PC-3 (cell line): Measurements from ENCODE around the gene PRR12. TPM values are rescaled to one million over a fixed set of nuclear protein-coding genes. Genes with fewer than 3 reads are reported as not detected.

ENCODE experiments used
- ATAC-seq: fragments of 200-7000 bp; cut with Tn5 transposase; 2 replicates; pipeline ENCODE4 v1.9.1; 2020; ENCODE audit warnings: mild to moderate bottlenecking, moderate library complexity
- BruUV-seq: library from RNA; stranded (reverse); fragments of 400-500 nt; replicated peaks from 2 replicates; lab custom pipeline; 2021; lab: Mats Ljungman, UMichigan
- CTCF ChIA-PET: fragments of 300-600 bp; sonication (Branson Sonifier 250); formaldehyde crosslinking; loops from one replicate; lab custom pipeline; 2022; ENCODE audit warnings: antibody characterized with exemption; lab: Charles Lee
- POLR2A ChIA-PET: fragments of 300-600 bp; sonication (Branson Sonifier 250); formaldehyde crosslinking; loops from one replicate; lab custom pipeline; 2022; ENCODE audit warnings: antibody characterized with exemption; ENCODE audit not compliant: unreplicated experiment; lab: Charles Lee
- DNase-seq: peaks from one replicate; pipeline ENCODE4 v3.0.0-alpha.2; 2015
- H2AFZ ChIP-seq: fragments of 300-600 bp; sonication (generic); 2 replicates; pipeline ENCODE4 v1.6.0; 2016; ENCODE audit warnings: antibody characterized with exemption, low read length
- H3F3A ChIP-seq: fragments of 300-600 bp; sonication (generic); one replicate; pipeline ENCODE4 v1.6.0; 2017; ENCODE audit warnings: antibody characterized with exemption, low read length, control low read depth, mild to moderate bottlenecking; ENCODE audit not compliant: unreplicated experiment
- H3K27ac ChIP-seq: fragments of 300-600 bp; sonication (generic); 2 replicates; pipeline ENCODE4 v1.5.1; 2016; ENCODE audit warnings: mild to moderate bottlenecking, low read length
- H3K27me3 ChIP-seq: fragments of 300-600 bp; sonication (generic); 2 replicates; pipeline ENCODE4 v1.6.1; 2016; ENCODE audit warnings: low read length, mixed read lengths
- H3K36me3 ChIP-seq: fragments of 300-600 bp; sonication (generic); 2 replicates; pipeline ENCODE4 v1.6.1; 2016; ENCODE audit warnings: low read depth, mixed run types, low read length, mixed read lengths
- H3K4me1 ChIP-seq: fragments of 300-600 bp; sonication (generic); 2 replicates; pipeline ENCODE4 v1.5.1; 2016; ENCODE audit warnings: low read length; ENCODE audit not compliant: insufficient read depth
- H3K4me2 ChIP-seq: fragments of 300-600 bp; sonication (generic); 2 replicates; pipeline ENCODE4 v1.6.0; 2016; ENCODE audit warnings: low read length
- H3K4me3 ChIP-seq: fragments of 300-600 bp; sonication (generic); 2 replicates; pipeline ENCODE4 v1.5.1; 2016; ENCODE audit warnings: mild to moderate bottlenecking, low read length, mixed read lengths
- H3K79me2 ChIP-seq: fragments of 300-600 bp; sonication (generic); 2 replicates; pipeline ENCODE4 v1.6.1; 2017; ENCODE audit warnings: low read length, mixed read lengths
- H3K9ac ChIP-seq: fragments of 300-600 bp; sonication (generic); 2 replicates; pipeline ENCODE4 v1.6.0; 2016; ENCODE audit warnings: mild to moderate bottlenecking, low read length
- H3K9me2 ChIP-seq: fragments of 300-600 bp; sonication (generic); replicated peaks from 2 replicates; pipeline ENCODE4 v1.6.1; 2016; ENCODE audit warnings: mixed run types, low read length, mixed read lengths
- H3K9me3 ChIP-seq: fragments of 300-600 bp; sonication (generic); 2 replicates; pipeline ENCODE4 v1.6.1; 2016; ENCODE audit warnings: low read length, mixed read lengths
- H4K20me1 ChIP-seq: fragments of 300-600 bp; sonication (generic); 2 replicates; pipeline ENCODE4 v1.6.1; 2016; ENCODE audit warnings: low read length, mixed read lengths
- EZH2 ChIP-seq: fragments of 300-600 bp; sonication (generic); IDR thresholded peaks from one replicate; pipeline ENCODE4 v1.6.1; 2017; ENCODE audit warnings: antibody characterized with exemption, mild to moderate bottlenecking, low read length; ENCODE audit not compliant: unreplicated experiment
- EZH2phosphoT487 ChIP-seq: fragments of 300-600 bp; sonication (generic); IDR thresholded peaks from 2 replicates; pipeline ENCODE4 v1.6.1; 2018; ENCODE audit warnings: mild to moderate bottlenecking, antibody characterized with exemption, low read length, borderline replicate concordance
- intact Hi-C: fragments of 100-400 bp; cut with micrococcal nuclease; formaldehyde crosslinking; loops from 2 replicates; pipeline ENCODE4 v1.9.0; 2023
- total RNA-seq: library from RNA; depleted of rRNA; stranded (reverse); fragments of >200 nt; gene quantifications from 2 replicates; pipeline ENCODE4 v1.2.3, GENCODE V29; 2014
- TF ChIP-seq, protein P1 (sequence below): fragments of 300-600 bp; sonication (generic); conservative IDR thresholded peaks from 2 replicates; pipeline ENCODE4 v1.5.1; 2017; ENCODE audit warnings: antibody characterized with exemption, low read depth, mild to moderate bottlenecking, low read length

Gene PRR12
- total RNA-seq, 1 experiment from 2014 or later, result 14.6 TPM

DNA sequence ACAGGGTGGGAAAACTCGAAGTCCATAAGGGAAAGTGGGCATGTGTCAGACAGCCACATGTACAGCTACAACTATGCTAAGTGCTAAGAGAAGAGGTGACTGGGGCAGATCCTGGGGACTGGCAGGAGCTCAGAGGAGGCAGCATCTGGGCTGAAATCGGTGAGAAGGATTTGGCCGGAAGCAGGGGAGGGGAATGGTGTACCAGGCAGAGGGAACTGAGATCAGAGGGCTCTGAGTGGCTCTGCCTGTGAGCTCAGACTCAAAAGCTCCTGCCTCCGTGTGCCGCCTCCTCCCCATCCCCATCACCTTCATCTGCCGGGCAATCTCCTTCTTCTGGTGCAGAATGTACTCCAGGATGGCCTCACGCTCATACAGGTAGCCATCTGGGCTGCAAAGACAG, 32.4 kb upstream of the PRR12 start:
- CTCF ChIA-PET, result interaction anchor here (0.6 to 2.2 kb wide), 3 partner anchors 11 to 31 kb away, joined by 3 to 9 read pairs (median 4); partner anchors contain the start of gene RCN3
- intact Hi-C loops, result no loop called here
- peaks cover 39% of the 10 kb centered on the region for H3K36me3 ChIP-seq
- no TSS peak for BruUV-seq
- H3K9me3 ChIP-seq, result no peaks in the 10 kb centered on the region
- ATAC-seq (no peak), DNase-seq (no peak)
- H4K20me1 ChIP-seq, result no peaks in the 10 kb centered on the region
- POLR2A ChIA-PET, result no interaction called here
- H3K9me2 ChIP-seq, result no peaks in the 10 kb centered on the region
- no peak for TF ChIP-seq EZH2
- H3F3A ChIP-seq, result no peaks in the 10 kb centered on the region
- H3K27me3 ChIP-seq, result no peaks in the 10 kb centered on the region
- H3K4me1 ChIP-seq, result peaks cover 13% of the 10 kb centered on the region
- no peak overlapping the region for H2AFZ ChIP-seq
- peaks cover 5% of the 10 kb centered on the region; the same call in 1 of the 2 replicates for H3K79me2 ChIP-seq
- no peak overlapping the region for H3K27ac ChIP-seq
- H3K4me3 ChIP-seq, result no peak overlapping the region
- H3K9ac ChIP-seq, result no peak overlapping the region
- H3K4me2 ChIP-seq, result no peak overlapping the region

DNA sequence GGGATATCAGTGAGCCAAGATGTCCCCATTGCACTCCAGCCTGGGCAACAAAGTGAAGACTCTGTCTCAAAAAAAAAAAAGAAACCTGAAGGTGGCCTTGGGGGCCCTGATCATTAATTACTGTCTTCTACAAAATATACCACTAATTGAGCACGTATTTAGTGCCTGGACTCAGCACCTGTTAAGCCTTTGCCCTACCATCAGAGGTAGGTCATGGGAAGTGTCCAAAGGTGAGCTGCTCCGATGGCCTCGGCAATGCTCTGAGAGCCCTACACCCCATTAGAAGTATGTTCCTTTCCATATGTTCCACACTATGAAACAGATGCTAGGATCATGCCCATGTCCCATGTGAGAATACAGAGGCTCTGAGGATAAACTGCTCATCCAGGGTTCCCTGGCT, 31.5 kb upstream of the PRR12 start:
- ChIA-PET POLR2A (interaction anchor here (0.6 kb wide), 1 partner anchor 48 kb away, joined by 6 read pairs; no protein-coding TSS in a partner anchor), CTCF (interaction anchor here (1.1 kb wide), 1 partner anchor 13 kb away, joined by 3 read pairs; no protein-coding TSS in a partner anchor)
- TSS peak; percentile 17 for BruUV-seq
- Histone ChIP-seq H3K4me1 (0 out of 2 replicates have a peak, but pooled peaks cover 5% of the 10 kb centered on the region), H3K9ac (no peak overlapping the region), H3K36me3 (peaks cover 39% of the 10 kb centered on the region), H2AFZ (no peak overlapping the region), H3K4me3 (no peak overlapping the region), H3K27me3 (no peaks in the 10 kb centered on the region), H3K9me2 (no peaks in the 10 kb centered on the region), H3K79me2 (peaks cover 10% of the 10 kb centered on the region), H4K20me1 (no peaks in the 10 kb centered on the region), H3F3A (no peaks in the 10 kb centered on the region), H3K9me3 (no peaks in the 10 kb centered on the region), H3K4me2 (no peak overlapping the region), H3K27ac (no peak overlapping the region)
- DNase-seq (no peak), ATAC-seq (no peak)
- TF ChIP-seq EZH2phosphoT487 (no peak), EZH2 (no peak)
- TF ChIP-seq, protein P1, sequence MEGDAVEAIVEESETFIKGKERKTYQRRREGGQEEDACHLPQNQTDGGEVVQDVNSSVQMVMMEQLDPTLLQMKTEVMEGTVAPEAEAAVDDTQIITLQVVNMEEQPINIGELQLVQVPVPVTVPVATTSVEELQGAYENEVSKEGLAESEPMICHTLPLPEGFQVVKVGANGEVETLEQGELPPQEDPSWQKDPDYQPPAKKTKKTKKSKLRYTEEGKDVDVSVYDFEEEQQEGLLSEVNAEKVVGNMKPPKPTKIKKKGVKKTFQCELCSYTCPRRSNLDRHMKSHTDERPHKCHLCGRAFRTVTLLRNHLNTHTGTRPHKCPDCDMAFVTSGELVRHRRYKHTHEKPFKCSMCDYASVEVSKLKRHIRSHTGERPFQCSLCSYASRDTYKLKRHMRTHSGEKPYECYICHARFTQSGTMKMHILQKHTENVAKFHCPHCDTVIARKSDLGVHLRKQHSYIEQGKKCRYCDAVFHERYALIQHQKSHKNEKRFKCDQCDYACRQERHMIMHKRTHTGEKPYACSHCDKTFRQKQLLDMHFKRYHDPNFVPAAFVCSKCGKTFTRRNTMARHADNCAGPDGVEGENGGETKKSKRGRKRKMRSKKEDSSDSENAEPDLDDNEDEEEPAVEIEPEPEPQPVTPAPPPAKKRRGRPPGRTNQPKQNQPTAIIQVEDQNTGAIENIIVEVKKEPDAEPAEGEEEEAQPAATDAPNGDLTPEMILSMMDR, result no peak
- intact Hi-C loops, result no loop called here

DNA sequence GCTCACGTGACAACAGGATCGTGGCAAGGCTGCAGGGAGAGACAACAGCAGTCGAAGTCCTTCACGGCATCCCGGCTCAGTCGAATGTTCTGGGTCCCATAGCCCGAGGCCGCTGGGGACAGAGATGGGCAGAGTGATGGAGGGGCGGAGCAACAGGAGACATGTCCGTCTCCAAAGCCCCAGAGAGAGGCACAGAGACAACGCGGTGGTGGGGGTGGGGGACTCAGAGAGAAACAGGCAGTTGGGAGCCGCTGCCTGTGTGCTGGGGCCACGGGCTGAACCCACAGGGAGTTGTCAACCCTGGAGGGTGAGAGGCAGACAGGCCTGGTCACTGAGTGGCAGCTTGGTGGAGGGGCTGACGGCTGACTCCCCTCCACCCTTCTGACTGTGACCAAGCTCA, 31.1 kb upstream of the PRR12 start:
- CTCF ChIA-PET, result no interaction called here
- DNase-seq (no peak), ATAC-seq (no peak)
- TF ChIP-seq EZH2phosphoT487 (no peak), EZH2 (no peak)
- TF ChIP-seq, protein P1, result no peak
- H3K27me3 ChIP-seq, result no peaks in the 10 kb centered on the region
- H3K9me2 ChIP-seq, result no peaks in the 10 kb centered on the region
- no peak overlapping the region for H3K4me2 ChIP-seq
- H3K79me2 ChIP-seq, result peaks cover 14% of the 10 kb centered on the region
- no peak overlapping the region for H3K9ac ChIP-seq
- no TSS peak for BruUV-seq
- H3K27ac ChIP-seq, result no peak overlapping the region
- POLR2A ChIA-PET, result no interaction called here
- H3K36me3 ChIP-seq, result peaks cover 35% of the 10 kb centered on the region
- no peaks in the 10 kb centered on the region for H3K9me3 ChIP-seq
- H3F3A ChIP-seq, result no peaks in the 10 kb centered on the region
- H4K20me1 ChIP-seq, result no peaks in the 10 kb centered on the region
- H3K4me1 ChIP-seq, result 0 out of 2 replicates have a peak, but pooled peaks cover under 1% of the 10 kb centered on the region
- no peak overlapping the region for H2AFZ ChIP-seq
- H3K4me3 ChIP-seq, result no peak overlapping the region
- intact Hi-C loops, result no loop called here
